Astrocyte of the spinal cord (primary cell): ENCODE results near the gene SLC25A26.

Experiments used
- DNase-seq: peaks from one replicate; pipeline ENCODE4 v3.0.0; 2011; ENCODE audit warnings: low read depth, low spot score
- H3K4me3 ChIP-seq: 2 replicates; pipeline ENCODE4 v1.5.1; 2011; ENCODE audit warnings: low read depth, mild to moderate bottlenecking, low read length, moderate library complexity
- CTCF ChIP-seq: IDR thresholded peaks from 2 replicates; pipeline ENCODE4 v1.5.1; 2012; ENCODE audit warnings: low read depth, mild to moderate bottlenecking, low read length, inconsistent platforms
- in situ Hi-C: cut with HindIII; loops from 2 replicates; pipeline ENCODE4 v1.10.0; 2017; ENCODE audit warnings: low sequenced_read_pairs

SLC25A26 gene

GRCh38 chr3:66342717-66343356 is 122.0 kb downstream of the SLC25A26 start:
- no peak for TF ChIP-seq CTCF
- H3K4me3 ChIP-seq, result no peak overlapping the region
- DNase-seq, result no peak
- in situ Hi-C loops, result no loop called here

GRCh38 chr3:66344391-66344811 is 123.6 kb downstream of the SLC25A26 start:
- in situ Hi-C loops, result no loop called here
- no peak for TF ChIP-seq CTCF
- no peak overlapping the region for H3K4me3 ChIP-seq
- DNase-seq, result no peak

- H3K4me3 ChIP-seq, result no peak overlapping the region
- TF ChIP-seq CTCF, result no peak
- DNase-seq, result no peak
- in situ Hi-C loops, result no loop called here
Measured at GRCh38 chr3:66344848-66345578, 124.2 kb downstream of the SLC25A26 start.

- H3K4me3 ChIP-seq, result no peak overlapping the region
- in situ Hi-C loops, result no loop called here
- no peak for TF ChIP-seq CTCF
- no peak for DNase-seq
Measured at GRCh38 chr3:66348704-66349103, 127.9 kb downstream of the SLC25A26 start.

- H3K4me3 ChIP-seq, result no peak overlapping the region
- in situ Hi-C loops, result no loop called here
- DNase-seq, result no peak
Measured at GRCh38 chr3:66350601-66351000, 129.8 kb downstream of the SLC25A26 start.

GRCh38 chr3:66353039-66353438 is 132.2 kb downstream of the SLC25A26 start:
- in situ Hi-C loops, result no loop called here
- TF ChIP-seq CTCF, result no peak
- no peak overlapping the region for H3K4me3 ChIP-seq
- DNase-seq, result no peak

More at GRCh38 chr3:66350601-66351000, 129.8 kb downstream of the SLC25A26 start:
- no peak for TF ChIP-seq CTCF
